ENCODE data around the gene ZIC1. TPM values are rescaled to one million over a fixed set of nuclear protein-coding genes. Genes with fewer than 3 reads are reported as not detected.

The ZIC1 gene
- total RNA-seq, 2 donors from 2014 or later = not detected

GRCh38 chr3:147424581-147425387 lies 15.6 kb downstream of the ZIC1 start:
- ATAC-seq (replicated peaks) = no peak
- Mint-ChIP-seq H3K9me3 (peaks cover 1% of the 10 kb centered on the region), H3K27me3 (peaks cover 32% of the 10 kb centered on the region)

DNA sequence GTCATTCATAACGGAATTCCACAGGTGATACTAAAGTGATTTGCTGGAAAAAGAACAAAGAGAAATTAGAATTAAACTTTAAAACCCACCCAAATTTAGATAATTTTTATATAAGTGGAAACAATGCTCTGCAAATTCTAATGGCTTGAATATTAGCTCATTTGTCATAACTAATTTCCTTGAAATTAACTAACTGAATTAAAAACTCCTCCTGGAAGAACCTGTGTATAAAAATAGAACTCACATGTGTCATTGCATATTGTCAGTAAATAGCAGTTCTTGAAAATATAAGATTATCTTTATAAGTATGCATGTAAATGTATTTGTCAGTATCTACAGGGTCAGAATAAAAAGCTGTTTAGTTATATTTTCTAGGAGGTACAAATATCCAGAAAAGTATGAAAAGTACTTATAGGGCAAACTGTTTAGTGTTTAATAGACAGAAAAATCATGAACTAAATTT lies 16.3 kb downstream of the ZIC1 start:
- no peak overlapping the region for H3K27ac Mint-ChIP-seq
- peaks cover 28% of the 10 kb centered on the region for H3K27me3 Mint-ChIP-seq
- ATAC-seq (replicated peaks) = no peak
- H3K9me3 Mint-ChIP-seq = no peaks in the 10 kb centered on the region
- H3K4me3 Mint-ChIP-seq = no peak overlapping the region
- H3K4me1 Mint-ChIP-seq = no peaks in the 10 kb centered on the region
- no peaks in the 10 kb centered on the region for H3K36me3 Mint-ChIP-seq (ENCODE audit: low read depth)

More at GRCh38 chr3:147424581-147425387, 15.6 kb downstream of the ZIC1 start:
- Mint-ChIP-seq H3K4me1 (no peaks in the 10 kb centered on the region), H3K27ac (no peak overlapping the region), H3K4me3 (no peak overlapping the region), H3K36me3 (ENCODE audit: low read depth) (no peaks in the 10 kb centered on the region)

GRCh38 chr3:147426931-147427330 lies 17.8 kb downstream of the ZIC1 start:
- no peaks in the 10 kb centered on the region for H3K36me3 Mint-ChIP-seq (ENCODE audit: low read depth)
- no peaks in the 10 kb centered on the region for H3K9me3 Mint-ChIP-seq
- no peak overlapping the region for H3K27ac Mint-ChIP-seq
- no peak overlapping the region for H3K4me3 Mint-ChIP-seq
- H3K4me1 Mint-ChIP-seq = no peaks in the 10 kb centered on the region
- ATAC-seq (replicated peaks) = no peak
- H3K27me3 Mint-ChIP-seq = peaks cover 26% of the 10 kb centered on the region

DNA sequence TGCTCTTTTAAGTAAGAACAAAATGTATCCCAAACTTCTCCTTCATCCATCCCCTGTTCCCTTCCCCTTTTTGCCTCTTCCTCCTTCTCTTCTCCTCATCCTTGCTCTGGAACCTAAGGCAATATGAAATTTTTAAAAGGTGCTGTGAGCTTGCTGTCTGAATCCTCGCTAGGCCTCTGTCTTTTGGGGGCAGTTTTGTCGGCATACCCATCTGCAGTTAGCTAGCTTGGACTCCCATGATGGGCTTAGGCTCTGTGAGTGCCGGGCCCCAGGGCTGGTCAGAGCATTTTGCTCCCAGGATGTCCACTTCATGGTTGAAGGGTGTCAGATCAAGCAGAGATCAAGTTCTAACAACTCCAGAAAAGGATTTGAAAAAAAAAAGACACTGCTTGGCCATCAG lies 18.6 kb downstream of the ZIC1 start:
- H3K27ac Mint-ChIP-seq = no peak overlapping the region
- no peaks in the 10 kb centered on the region for H3K4me1 Mint-ChIP-seq
- no peaks in the 10 kb centered on the region for H3K9me3 Mint-ChIP-seq
- ATAC-seq (replicated peaks) = no peak
- H3K4me3 Mint-ChIP-seq = no peak overlapping the region
- H3K36me3 Mint-ChIP-seq (ENCODE audit: low read depth) = no peaks in the 10 kb centered on the region
- peaks cover 18% of the 10 kb centered on the region for H3K27me3 Mint-ChIP-seq

- no peak overlapping the region for H3K27ac Mint-ChIP-seq
- H3K36me3 Mint-ChIP-seq (ENCODE audit: low read depth) = no peaks in the 10 kb centered on the region
- no peak overlapping the region for H3K4me3 Mint-ChIP-seq
- no peaks in the 10 kb centered on the region for H3K4me1 Mint-ChIP-seq
- H3K27me3 Mint-ChIP-seq = peaks cover 19% of the 10 kb centered on the region
- ATAC-seq (replicated peaks) = no peak
- H3K9me3 Mint-ChIP-seq = no peaks in the 10 kb centered on the region
Observed at GRCh38 chr3:147428326-147428725, 19.2 kb downstream of the ZIC1 start.

GRCh38 chr3:147428754-147429153 lies 19.6 kb downstream of the ZIC1 start:
- peaks cover 17% of the 10 kb centered on the region for H3K27me3 Mint-ChIP-seq
- no peaks in the 10 kb centered on the region for H3K9me3 Mint-ChIP-seq
- no peak for ATAC-seq (replicated peaks)
- no peaks in the 10 kb centered on the region for H3K4me1 Mint-ChIP-seq
- H3K27ac Mint-ChIP-seq = no peak overlapping the region
- no peaks in the 10 kb centered on the region for H3K36me3 Mint-ChIP-seq (ENCODE audit: low read depth)
- no peak overlapping the region for H3K4me3 Mint-ChIP-seq

- Mint-ChIP-seq H3K4me1 (no peaks in the 10 kb centered on the region), H3K36me3 (ENCODE audit: low read depth) (no peaks in the 10 kb centered on the region), H3K27me3 (peaks cover 6% of the 10 kb centered on the region), H3K4me3 (no peak overlapping the region), H3K27ac (no peak overlapping the region), H3K9me3 (no peaks in the 10 kb centered on the region)
- ATAC-seq (replicated peaks) = no peak
Observed at GRCh38 chr3:147431751-147432150, 22.6 kb downstream of the ZIC1 start.

DNA sequence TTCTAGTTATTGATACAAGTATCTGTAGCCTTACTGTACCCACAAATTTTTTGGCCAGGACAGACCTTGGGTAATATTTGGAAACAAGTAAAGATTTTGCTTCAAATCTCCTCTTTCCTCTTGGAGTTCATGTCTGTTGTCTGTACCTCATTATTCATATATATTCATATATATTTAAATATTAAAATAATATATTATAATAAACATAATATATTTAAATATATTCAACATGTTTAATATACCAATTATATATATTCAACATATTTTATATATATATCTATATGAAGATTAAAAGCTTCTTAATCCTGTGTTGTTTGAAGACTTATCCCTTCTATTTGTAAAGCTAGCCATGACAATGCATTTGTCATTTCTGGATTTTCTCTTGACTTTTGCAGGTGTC lies 38.1 kb downstream of the ZIC1 start:
- Mint-ChIP-seq H3K27me3 (no peaks in the 10 kb centered on the region), H3K4me3 (no peak overlapping the region), H3K27ac (no peak overlapping the region), H3K4me1 (no peaks in the 10 kb centered on the region), H3K9me3 (no peaks in the 10 kb centered on the region), H3K36me3 (ENCODE audit: low read depth) (no peaks in the 10 kb centered on the region)
- no peak for ATAC-seq (replicated peaks)

GRCh38 chr3:147449669-147450068 lies 40.5 kb downstream of the ZIC1 start:
- H3K4me3 Mint-ChIP-seq = no peak overlapping the region
- no peak overlapping the region for H3K27ac Mint-ChIP-seq
- H3K36me3 Mint-ChIP-seq (ENCODE audit: low read depth) = no peaks in the 10 kb centered on the region
- no peaks in the 10 kb centered on the region for H3K27me3 Mint-ChIP-seq
- no peak for ATAC-seq (replicated peaks)
- peaks cover 7% of the 10 kb centered on the region for H3K9me3 Mint-ChIP-seq
- H3K4me1 Mint-ChIP-seq = no peaks in the 10 kb centered on the region

DNA sequence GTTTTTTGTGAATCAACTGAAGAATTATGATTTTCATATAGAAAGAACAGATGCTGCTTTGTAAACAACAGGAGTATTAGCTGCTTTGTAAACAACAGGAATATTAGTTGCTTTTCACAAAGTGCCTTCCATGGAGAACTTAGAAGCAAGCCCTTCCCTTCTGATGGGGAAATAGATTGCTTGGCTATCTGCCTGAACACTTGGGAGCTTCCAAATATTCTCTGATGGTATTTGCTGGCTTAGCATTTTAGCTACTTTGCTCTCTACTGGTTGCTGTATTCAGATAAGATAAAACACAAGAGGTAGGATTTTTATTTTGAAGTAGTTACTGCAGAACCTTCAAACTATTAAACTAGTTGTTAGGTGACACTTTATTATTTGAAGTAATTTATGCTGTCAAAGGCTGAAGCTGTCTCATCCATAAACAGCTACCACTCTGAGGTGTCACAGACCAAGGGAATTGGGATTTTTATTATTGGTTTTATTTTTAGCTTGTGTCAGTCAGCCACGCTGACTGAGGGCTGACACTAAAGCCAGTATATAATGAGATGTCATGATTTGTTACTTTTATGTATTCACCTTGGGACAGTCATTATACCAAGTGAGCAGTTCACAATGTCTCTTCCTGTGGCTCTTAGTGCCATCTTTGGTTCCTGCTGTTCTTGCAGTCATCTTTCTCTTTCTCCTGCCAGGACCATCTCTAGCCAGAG lies 50.0 kb downstream of the ZIC1 start:
- ATAC-seq (replicated peaks) = no peak
- no peak overlapping the region for H3K4me3 Mint-ChIP-seq
- no peaks in the 10 kb centered on the region for H3K36me3 Mint-ChIP-seq (ENCODE audit: low read depth)
- no peaks in the 10 kb centered on the region for H3K27me3 Mint-ChIP-seq
- H3K4me1 Mint-ChIP-seq = no peaks in the 10 kb centered on the region
- H3K27ac Mint-ChIP-seq = no peak overlapping the region
- peaks cover 4% of the 10 kb centered on the region for H3K9me3 Mint-ChIP-seq

DNA sequence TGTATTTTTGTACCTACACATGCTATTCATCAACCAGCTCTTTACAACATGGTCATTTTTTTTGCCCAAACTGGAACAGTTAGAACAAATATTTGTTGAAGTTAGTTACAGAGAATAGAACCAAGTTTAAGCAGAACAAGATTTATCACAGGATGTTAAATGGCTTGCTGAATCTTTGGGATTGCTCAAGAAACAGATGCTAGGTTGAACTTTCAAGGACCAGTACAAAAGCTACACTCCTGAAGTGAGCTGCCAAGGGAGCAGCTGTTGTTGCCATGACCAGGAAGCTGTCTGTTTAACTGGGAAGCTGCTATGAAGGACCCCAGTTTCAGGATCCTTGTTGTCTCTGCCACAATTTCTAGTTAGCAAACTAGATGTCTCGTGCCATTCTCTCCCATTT lies 53.7 kb downstream of the ZIC1 start:
- Mint-ChIP-seq H3K9me3 (no peaks in the 10 kb centered on the region), H3K4me1 (no peaks in the 10 kb centered on the region), H3K4me3 (no peak overlapping the region), H3K36me3 (ENCODE audit: low read depth) (no peaks in the 10 kb centered on the region), H3K27ac (no peak overlapping the region), H3K27me3 (no peaks in the 10 kb centered on the region)
- no peak for ATAC-seq (replicated peaks)

Other genes starting within 250 kb of the ZIC1 start
- gene ZIC4, start 2.8 kb upstream of the ZIC1 start, total RNA-seq = not detected